H9 (cell line): Measurements from ENCODE around the gene HSPBP1. TPM values are rescaled to one million over a fixed set of nuclear protein-coding genes. Genes with fewer than 3 reads are reported as not detected.

Source experiments
- DNase-seq: peaks from one replicate; pipeline ENCODE4 v3.0.0-alpha.2; 2017
- H2AFZ ChIP-seq: one replicate; pipeline ENCODE4 v1.6.1; 2013; ENCODE audit warnings: mild to moderate bottlenecking, low read length, control low read depth, moderate library complexity
- H2AK5ac ChIP-seq: 2 replicates; pipeline ENCODE4 v1.6.1; 2013; ENCODE audit warnings: low read length, control low read depth, mixed read lengths; ENCODE audit not compliant: insufficient read length
- H2BK120ac ChIP-seq: one replicate; pipeline ENCODE4 v1.6.1; 2013; ENCODE audit warnings: low read depth, mild to moderate bottlenecking, low read length, control low read depth, inconsistent platforms; ENCODE audit not compliant: poor library complexity, severe bottlenecking
- H2BK12ac ChIP-seq: 2 replicates; pipeline ENCODE4 v1.6.1; 2013; ENCODE audit warnings: low read length, control low read depth, mixed read lengths, low read depth; ENCODE audit not compliant: insufficient read length
- H2BK15ac ChIP-seq: 2 replicates; pipeline ENCODE4 v1.6.1; 2013; ENCODE audit warnings: low read depth, low read length, control low read depth
- H2BK20ac ChIP-seq: one replicate; pipeline ENCODE4 v1.6.1; 2013; ENCODE audit warnings: low read depth, mild to moderate bottlenecking, low read length, control low read depth, inconsistent platforms; ENCODE audit not compliant: poor library complexity, severe bottlenecking
- H2BK5ac ChIP-seq: 2 replicates; pipeline ENCODE4 v1.6.1; 2013; ENCODE audit warnings: low read length, control low read depth, mixed read lengths; ENCODE audit not compliant: insufficient read length
- H3K14ac ChIP-seq: 2 replicates; pipeline ENCODE4 v1.6.1; 2013; ENCODE audit warnings: low read length, control low read depth; ENCODE audit not compliant: insufficient read depth
- H3K18ac ChIP-seq: 2 replicates; pipeline ENCODE4 v1.6.1; 2013; ENCODE audit warnings: low read depth, mild to moderate bottlenecking, mixed read lengths, low read length, control low read depth; ENCODE audit not compliant: insufficient read length
- H3K23ac ChIP-seq: 2 replicates; pipeline ENCODE4 v1.6.1; 2013; ENCODE audit warnings: low read length, control low read depth, mixed read lengths, low read depth; ENCODE audit not compliant: insufficient read length
- H3K23me2 ChIP-seq: 2 replicates; pipeline ENCODE4 v1.6.1; 2013; ENCODE audit warnings: low read depth, mild to moderate bottlenecking, mixed read lengths, low read length, control low read depth; ENCODE audit not compliant: insufficient read length, poor library complexity, severe bottlenecking
- H3K27ac ChIP-seq: 2 replicates; pipeline ENCODE4 v1.5.1; 2013; ENCODE audit warnings: low read length, control low read depth, mixed read lengths, low read depth; ENCODE audit not compliant: insufficient read length
- H3K27me3 ChIP-seq: 2 replicates; pipeline ENCODE4 v1.6.1; 2013; ENCODE audit warnings: low read length, control low read depth, inconsistent platforms; ENCODE audit not compliant: insufficient read depth
- H3K4ac ChIP-seq: 2 replicates; pipeline ENCODE4 v1.6.1; 2013; ENCODE audit warnings: low read depth, mild to moderate bottlenecking, control low read depth, inconsistent platforms, low read length, moderate library complexity
- H3K4me1 ChIP-seq: 2 replicates; pipeline ENCODE4 v1.6.1; 2013; ENCODE audit warnings: low read length, control low read depth, inconsistent platforms; ENCODE audit not compliant: insufficient read depth
- H3K4me2 ChIP-seq: 2 replicates; pipeline ENCODE4 v1.6.1; 2013; ENCODE audit warnings: low read length, control low read depth, mixed read lengths; ENCODE audit not compliant: insufficient read length, insufficient read depth
- H3K56ac ChIP-seq: 2 replicates; pipeline ENCODE4 v1.6.1; 2013; ENCODE audit warnings: low read depth, mild to moderate bottlenecking, mixed read lengths, low read length, control low read depth; ENCODE audit not compliant: insufficient read length
- H3K79me1 ChIP-seq: 2 replicates; pipeline ENCODE4 v1.6.1; 2013; ENCODE audit warnings: low read depth, mild to moderate bottlenecking, moderate library complexity, low read length, control low read depth, inconsistent platforms; ENCODE audit not compliant: insufficient read depth, poor library complexity, severe bottlenecking
- H3K79me2 ChIP-seq: 2 replicates; pipeline ENCODE4 v1.6.1; 2013; ENCODE audit warnings: low read length, control low read depth, inconsistent platforms; ENCODE audit not compliant: insufficient read depth
- H3K9ac ChIP-seq: 2 replicates; pipeline ENCODE4 v1.6.1; 2013; ENCODE audit warnings: low read length, control low read depth, mixed read lengths; ENCODE audit not compliant: insufficient read length; ENCODE audit errors: extremely low read depth
- H3K9me3 ChIP-seq: one replicate; pipeline ENCODE4 v1.6.1; 2013; ENCODE audit warnings: low read depth, low read length, inconsistent platforms; ENCODE audit not compliant: control insufficient read depth
- H3T11ph ChIP-seq: one replicate; pipeline ENCODE4 v1.6.1; 2013; ENCODE audit warnings: mild to moderate bottlenecking, low read length, control low read depth, inconsistent platforms
- H4K20me1 ChIP-seq: one replicate; pipeline ENCODE4 v1.6.1; 2013; ENCODE audit not compliant: control insufficient read depth, insufficient read length, insufficient read depth
- H4K5ac ChIP-seq: 2 replicates; pipeline ENCODE4 v1.6.1; 2013; ENCODE audit warnings: low read depth, mild to moderate bottlenecking, mixed read lengths, low read length, control low read depth; ENCODE audit not compliant: insufficient read length
- H4K8ac ChIP-seq: replicated peaks from 2 replicates; pipeline ENCODE4 v1.6.1; 2013; ENCODE audit warnings: low read length, control low read depth, mixed read lengths, low read depth; ENCODE audit not compliant: insufficient read length
- H4K91ac ChIP-seq: 2 replicates; pipeline ENCODE4 v1.6.1; 2013; ENCODE audit warnings: low read depth, mild to moderate bottlenecking, moderate library complexity, mixed read lengths, low read length, control low read depth; ENCODE audit not compliant: insufficient read length
- H3K27ac Mint-ChIP-seq, 3 experiments: 2 replicates in 2 of 3; 3 replicates in 1 of 3; pipeline ENCODE4 v1.8.0; 2020 to 2021; ENCODE audit warnings: mixed read lengths in 3 of 3, mild to moderate bottlenecking in 1 of 3, moderate library complexity in 1 of 3
- H3K27me3 Mint-ChIP-seq: 2 replicates; pipeline ENCODE4 v1.8.0; 2021; ENCODE audit warnings: low read depth, mild to moderate bottlenecking, moderate library complexity, mixed read lengths
- H3K36me3 Mint-ChIP-seq, 3 experiments: 2 replicates in 2 of 3; 3 replicates in 1 of 3; pipeline ENCODE4 v1.8.0; 2020 to 2021; ENCODE audit warnings: low read depth in 3 of 3, mixed read lengths in 3 of 3; ENCODE audit not compliant: insufficient read depth in 1 of 3
- H3K4me1 Mint-ChIP-seq, 2 experiments: 2 replicates each; pipeline ENCODE4 v1.8.0; 2020; ENCODE audit warnings: mixed read lengths in 2 of 2
- H3K4me3 Mint-ChIP-seq, 2 experiments: 2 replicates in 1 of 2; 3 replicates in 1 of 2; pipeline ENCODE4 v1.8.0; 2020 to 2021; ENCODE audit warnings: mild to moderate bottlenecking in 2 of 2, mixed read lengths in 2 of 2, moderate library complexity in 1 of 2
- H3K9me3 Mint-ChIP-seq, 2 experiments: 2 replicates in 1 of 2; 3 replicates in 1 of 2; pipeline ENCODE4 v1.8.0; 2020; ENCODE audit warnings: mild to moderate bottlenecking in 2 of 2, mixed read lengths in 2 of 2, moderate library complexity in 1 of 2
- CTCF ChIP-seq: fragments of 200-600 bp; sonication (generic); conservative IDR thresholded peaks from 3 replicates; pipeline ENCODE4 v1.8.0; 2021; ENCODE audit warnings: antibody characterized with exemption, mild to moderate bottlenecking
- WGBS: extraction: QIAGEN DNeasy Blood & Tissue Kit; methylation state at CpG from one replicate; pipeline ENCODE4 v1.1.7; 2013; ENCODE audit warnings: missing lambda C conversion rate, low lambda C conversion rate, mixed read lengths; ENCODE audit not compliant: insufficient read length; ENCODE audit errors: extremely low coverage; 5-methylcytosine and 5-hydroxymethylcytosine counted together
- total RNA-seq: library from RNA; stranded (reverse); gene quantifications from 2 replicates; pipeline ENCODE4 v1.2.1, GENCODE V29; 2021

Gene HSPBP1
- total RNA-seq, 1 experiment from 2014 or later = 47.4 TPM

- H3K23ac ChIP-seq = no peak overlapping the region
- no peak overlapping the region for H3T11ph ChIP-seq
- H4K20me1 ChIP-seq = peaks cover 3% of the 10 kb centered on the region
- H3K27ac ChIP-seq = no peak overlapping the region
- H3K9ac ChIP-seq = peak overlapping the region; percentile 42
- no peak overlapping the region for H2BK5ac ChIP-seq
- no peak overlapping the region for H2BK120ac ChIP-seq
- Mint-ChIP-seq H3K4me1 (peaks cover 45 to 53% of the 10 kb centered on the region in 2 experiments), H3K36me3 (peaks cover 2 to 10% (median 5%) of the 10 kb centered on the region in 3 experiments; a peak in 6 of 7 replicates), H3K27ac (no peak overlapping the region; a peak in 1 of 7 replicates), H3K9me3 (no peaks in the 10 kb centered on the region), H3K27me3 (no peaks in the 10 kb centered on the region; the same call in 1 of the 2 replicates), H3K4me3 (peak overlapping the region; percentile 97 to 99)
- H2BK15ac ChIP-seq = no peak overlapping the region
- H4K8ac ChIP-seq = no peak overlapping the region
- no peak overlapping the region for H3K4ac ChIP-seq
- H3K9me3 ChIP-seq = no peaks in the 10 kb centered on the region
- no peak overlapping the region for H2BK12ac ChIP-seq
- no peak overlapping the region for H4K5ac ChIP-seq
- peak overlapping the region; percentile 80 for H3K4me2 ChIP-seq
- no peak overlapping the region for H4K91ac ChIP-seq
- H2AFZ ChIP-seq = no peak overlapping the region
- no peak overlapping the region for H3K18ac ChIP-seq
- no peak overlapping the region for H3K14ac ChIP-seq
- H2BK20ac ChIP-seq = no peak overlapping the region
- peaks cover 9% of the 10 kb centered on the region for H3K23me2 ChIP-seq
- no peak overlapping the region for H2AK5ac ChIP-seq
- H3K56ac ChIP-seq = no peak overlapping the region
- no peaks in the 10 kb centered on the region for H3K27me3 ChIP-seq
- no CpG with 5 or more reads among the region's 22 CpGs for WGBS
- peaks cover 18% of the 10 kb centered on the region for H3K79me1 ChIP-seq
- H3K4me1 ChIP-seq = peaks cover 12% of the 10 kb centered on the region; the same call in 1 of the 2 replicates
- no peak for DNase-seq
- TF ChIP-seq CTCF = no peak
- H3K79me2 ChIP-seq = peaks cover 46% of the 10 kb centered on the region; the same call in 1 of the 2 replicates
Measured at GRCh38 chr19:55256562-55257460, 23.1 kb downstream of the HSPBP1 start.
